BE2C (cell line): ENCODE measurements around the gene SLC66A2.

ENCODE experiments used
- DNase-seq: peaks from one replicate; pipeline ENCODE4 v3.0.0-alpha.2; 2020
- H3K27me3 ChIP-seq: fragments of 250-450 bp; sonication (Bioruptor Pico); 2 replicates; pipeline ENCODE4 v1.5.1; 2020; ENCODE audit warnings: mild to moderate bottlenecking
- H3K36me3 ChIP-seq: fragments of 250-450 bp; sonication (Bioruptor Pico); 2 replicates; pipeline ENCODE4 v1.5.1; 2020; ENCODE audit warnings: mild to moderate bottlenecking
- H3K4me1 ChIP-seq: fragments of 250-450 bp; sonication (Bioruptor Pico); 2 replicates; pipeline ENCODE4 v1.5.1; 2020
- H3K4me3 ChIP-seq: 2 replicates; pipeline ENCODE4 v1.5.1; 2011; ENCODE audit warnings: low read depth, low read length
- H3K9me3 ChIP-seq: fragments of 250-450 bp; sonication (Bioruptor Pico); 2 replicates; pipeline ENCODE4 v1.5.1; 2020
- TF ChIP-seq, protein P1 (sequence below): IDR thresholded peaks from 2 replicates; pipeline ENCODE4 v1.5.1; 2012; ENCODE audit warnings: mild to moderate bottlenecking, low read depth, low read length

SLC66A2 gene

DNA sequence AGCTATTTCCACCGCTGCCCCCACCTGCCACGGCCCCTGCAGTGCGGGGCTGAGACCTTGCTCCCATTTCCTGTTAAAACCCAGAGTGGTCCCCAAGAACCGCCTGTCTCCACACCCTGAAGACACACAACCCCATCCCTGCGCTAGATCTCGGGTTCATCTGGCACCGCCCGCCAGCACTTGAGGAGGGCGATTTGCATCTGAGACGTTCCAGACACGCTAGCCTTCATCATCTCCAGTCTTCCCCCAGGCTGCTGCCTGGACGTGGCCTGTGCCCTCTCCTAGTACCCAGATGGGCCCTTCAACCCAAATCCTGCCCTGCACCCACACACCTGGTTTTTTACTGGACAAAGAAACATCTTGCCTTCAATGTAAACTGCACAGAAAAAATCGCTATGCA is 49.8 kb downstream of the SLC66A2 start:
- DNase-seq = no peak
- Histone ChIP-seq H3K4me3 (no peak overlapping the region), H3K36me3 (no peaks in the 10 kb centered on the region), H3K9me3 (no peaks in the 10 kb centered on the region), H3K27me3 (no peaks in the 10 kb centered on the region), H3K4me1 (no peaks in the 10 kb centered on the region)
- TF ChIP-seq, protein P1, sequence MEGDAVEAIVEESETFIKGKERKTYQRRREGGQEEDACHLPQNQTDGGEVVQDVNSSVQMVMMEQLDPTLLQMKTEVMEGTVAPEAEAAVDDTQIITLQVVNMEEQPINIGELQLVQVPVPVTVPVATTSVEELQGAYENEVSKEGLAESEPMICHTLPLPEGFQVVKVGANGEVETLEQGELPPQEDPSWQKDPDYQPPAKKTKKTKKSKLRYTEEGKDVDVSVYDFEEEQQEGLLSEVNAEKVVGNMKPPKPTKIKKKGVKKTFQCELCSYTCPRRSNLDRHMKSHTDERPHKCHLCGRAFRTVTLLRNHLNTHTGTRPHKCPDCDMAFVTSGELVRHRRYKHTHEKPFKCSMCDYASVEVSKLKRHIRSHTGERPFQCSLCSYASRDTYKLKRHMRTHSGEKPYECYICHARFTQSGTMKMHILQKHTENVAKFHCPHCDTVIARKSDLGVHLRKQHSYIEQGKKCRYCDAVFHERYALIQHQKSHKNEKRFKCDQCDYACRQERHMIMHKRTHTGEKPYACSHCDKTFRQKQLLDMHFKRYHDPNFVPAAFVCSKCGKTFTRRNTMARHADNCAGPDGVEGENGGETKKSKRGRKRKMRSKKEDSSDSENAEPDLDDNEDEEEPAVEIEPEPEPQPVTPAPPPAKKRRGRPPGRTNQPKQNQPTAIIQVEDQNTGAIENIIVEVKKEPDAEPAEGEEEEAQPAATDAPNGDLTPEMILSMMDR = no peak

DNA sequence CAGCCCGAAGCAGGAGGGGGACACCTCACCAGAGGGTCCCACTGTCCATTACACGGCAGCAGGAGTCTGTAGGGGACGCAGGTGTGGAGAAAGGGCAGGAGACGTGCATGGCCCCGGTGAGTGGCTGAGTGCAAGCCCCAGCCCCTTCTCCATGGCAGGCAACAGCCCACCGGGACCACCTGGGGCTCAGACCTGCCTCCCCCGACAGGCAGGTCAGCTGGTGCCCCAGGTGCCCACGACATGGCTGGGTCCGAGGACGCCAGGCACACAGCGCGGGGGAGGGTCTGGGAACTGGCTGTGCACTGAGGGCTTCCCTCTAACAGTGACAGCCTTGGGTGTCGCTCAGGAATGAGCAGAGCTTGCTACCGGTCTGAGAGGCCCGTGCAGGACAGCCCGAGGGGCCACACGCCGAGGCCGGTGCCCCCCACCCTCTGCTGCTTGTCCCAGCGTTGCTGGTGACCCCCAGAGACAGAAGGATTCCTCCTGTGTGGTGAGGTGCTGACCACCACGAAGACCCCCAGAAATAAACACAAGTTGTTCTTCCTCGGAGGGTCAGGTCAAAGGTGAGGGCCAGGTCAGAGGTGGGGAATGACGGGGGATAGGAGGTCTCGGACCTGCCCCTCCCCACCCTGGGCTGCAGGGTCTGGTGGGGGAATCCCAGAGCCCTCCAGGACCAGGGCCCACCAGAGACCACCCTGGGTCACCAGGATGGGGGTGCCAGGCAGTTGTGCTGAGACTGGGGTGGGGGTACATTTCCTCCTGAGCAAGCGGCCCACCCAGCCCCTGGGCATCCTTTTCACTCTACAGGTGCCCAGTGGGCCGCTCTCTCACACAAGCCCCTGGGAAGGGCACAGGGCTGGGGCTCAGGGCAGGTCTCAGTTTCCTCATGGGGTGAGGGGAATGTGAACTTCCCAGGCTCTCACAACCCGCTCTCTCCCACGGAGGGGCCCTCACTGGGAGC is 50.6 kb downstream of the SLC66A2 start:
- TF ChIP-seq, protein P1 = no peak
- Histone ChIP-seq H3K4me1 (no peaks in the 10 kb centered on the region), H3K36me3 (no peaks in the 10 kb centered on the region), H3K9me3 (no peaks in the 10 kb centered on the region), H3K27me3 (no peaks in the 10 kb centered on the region), H3K4me3 (no peak overlapping the region)
- no peak for DNase-seq

DNA sequence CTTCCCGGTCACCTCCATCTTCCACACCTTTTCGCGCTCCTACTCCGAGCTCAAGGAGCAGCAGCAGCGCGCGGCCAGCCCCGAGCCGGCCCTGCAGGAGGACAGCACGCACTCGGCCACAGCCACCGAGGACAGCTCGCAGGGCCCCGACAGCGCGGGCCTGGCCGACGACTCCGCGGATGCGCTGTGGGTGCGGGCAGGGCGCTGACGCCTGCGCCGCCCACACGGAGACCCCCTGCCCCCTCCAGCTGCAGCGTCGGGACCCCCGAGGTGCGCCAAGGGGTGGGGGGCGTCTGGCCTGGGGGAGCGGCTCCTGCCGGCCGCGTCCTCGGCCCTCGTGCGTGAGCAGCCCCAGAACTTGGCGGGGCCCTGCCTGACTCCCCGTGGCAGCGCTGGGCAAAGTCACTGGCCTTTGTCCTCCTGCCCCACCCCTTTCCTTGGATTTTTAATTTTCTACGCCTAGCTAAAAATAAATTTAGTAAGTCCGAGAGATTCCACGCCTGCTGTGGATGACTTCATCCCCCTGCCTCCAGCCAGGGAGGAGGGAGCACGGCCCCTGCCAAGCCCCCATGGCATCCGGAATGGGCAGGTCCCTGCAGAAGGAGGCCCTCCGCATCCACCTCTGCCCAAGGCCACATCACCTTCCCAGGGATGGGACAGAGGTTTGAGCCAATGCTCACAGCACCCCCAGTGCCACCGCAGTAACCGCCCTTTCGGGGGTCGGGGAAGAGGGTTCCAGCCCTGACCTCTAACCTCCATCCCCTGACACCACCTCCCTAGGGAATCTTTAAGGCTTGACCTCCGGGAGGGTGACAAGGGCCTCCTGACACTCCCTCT is 51.6 kb downstream of the SLC66A2 start:
- TF ChIP-seq, protein P1 = no peak
- Histone ChIP-seq H3K9me3 (no peaks in the 10 kb centered on the region), H3K4me3 (no peak overlapping the region), H3K4me1 (no peaks in the 10 kb centered on the region), H3K27me3 (no peaks in the 10 kb centered on the region), H3K36me3 (no peaks in the 10 kb centered on the region)
- no peak for DNase-seq

DNA sequence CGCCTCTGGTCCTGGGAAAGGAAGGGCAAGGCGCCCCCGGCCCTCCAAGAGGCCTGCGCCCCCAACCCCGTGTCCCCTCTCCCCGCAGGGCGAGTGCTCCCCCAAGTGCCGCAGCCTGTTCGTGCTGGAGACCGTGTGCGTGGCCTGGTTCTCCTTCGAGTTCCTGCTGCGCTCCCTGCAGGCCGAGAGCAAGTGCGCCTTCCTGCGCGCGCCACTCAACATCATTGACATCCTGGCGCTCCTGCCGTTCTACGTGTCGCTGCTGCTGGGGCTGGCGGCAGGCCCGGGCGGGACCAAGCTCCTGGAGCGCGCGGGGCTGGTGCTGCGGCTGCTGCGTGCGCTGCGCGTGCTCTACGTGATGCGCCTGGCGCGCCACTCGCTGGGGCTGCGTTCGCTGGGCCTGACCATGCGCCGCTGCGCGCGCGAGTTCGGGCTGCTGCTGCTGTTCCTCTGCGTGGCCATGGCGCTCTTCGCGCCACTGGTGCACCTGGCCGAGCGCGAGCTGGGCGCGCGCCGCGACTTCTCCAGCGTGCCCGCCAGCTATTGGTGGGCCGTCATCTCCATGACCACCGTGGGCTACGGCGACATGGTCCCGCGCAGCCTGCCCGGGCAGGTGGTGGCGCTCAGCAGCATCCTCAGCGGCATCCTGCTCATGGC is 52.4 kb downstream of the SLC66A2 start:
- TF ChIP-seq, protein P1 = no peak
- Histone ChIP-seq H3K4me1 (no peaks in the 10 kb centered on the region), H3K9me3 (no peaks in the 10 kb centered on the region), H3K36me3 (no peaks in the 10 kb centered on the region), H3K27me3 (no peaks in the 10 kb centered on the region), H3K4me3 (no peak overlapping the region)
- DNase-seq = no peak

DNA sequence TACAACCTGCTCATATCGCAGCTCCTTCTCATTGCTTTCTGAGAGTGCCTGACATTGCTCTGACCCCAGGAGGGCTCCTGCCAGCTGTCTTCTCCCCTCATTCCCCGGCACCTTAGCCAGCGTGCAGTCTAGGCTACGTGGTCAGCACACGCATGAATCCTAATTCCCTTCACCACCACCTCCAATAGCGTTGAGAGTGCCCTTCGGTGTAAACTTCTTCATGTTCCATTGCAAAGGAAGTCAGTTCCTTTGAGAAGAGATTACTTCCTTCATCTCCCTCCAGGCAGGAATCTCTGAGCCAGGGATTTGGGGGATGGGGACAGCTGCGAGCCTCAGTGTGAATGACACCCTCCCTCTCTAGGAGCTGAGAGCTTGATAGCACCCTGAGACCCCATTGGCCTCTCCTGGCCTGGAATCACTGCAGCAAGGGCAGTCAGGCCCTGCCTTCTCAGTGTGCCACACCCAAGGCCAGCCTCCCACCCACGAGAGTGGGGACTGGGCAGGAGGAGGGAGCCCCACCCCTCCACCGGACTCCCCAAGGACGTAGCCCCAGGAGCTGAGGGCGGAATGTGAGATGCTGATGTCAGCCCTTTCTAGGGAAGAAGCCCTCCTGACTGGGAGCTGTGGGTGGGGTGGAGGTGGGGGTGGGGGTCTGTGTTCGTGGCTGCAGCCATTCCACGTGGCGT is 53.4 kb downstream of the SLC66A2 start:
- Histone ChIP-seq H3K4me1 (no peaks in the 10 kb centered on the region), H3K36me3 (no peaks in the 10 kb centered on the region), H3K27me3 (no peaks in the 10 kb centered on the region), H3K9me3 (no peaks in the 10 kb centered on the region), H3K4me3 (no peak overlapping the region)
- TF ChIP-seq, protein P1 = no peak
- no peak for DNase-seq
